Endothelial cell (in vitro differentiated cells): ENCODE measurements around the gene SIN3A. TPM values are rescaled to one million over a fixed set of nuclear protein-coding genes. Genes with fewer than 3 reads are reported as not detected.
A peak's percentile ranks its signal among the peaks of the same experiment; 100 is the strongest.
"Not testable (repeated sequence)": the region's sequence is repeated elsewhere in the genome, so short reads cannot be mapped to it uniquely, and the experiment has no call there.

Experiments used
- DNase-seq: peaks from one replicate; pipeline ENCODE4 v3.0.0; 2021; ENCODE audit warnings: low spot score
- H3K27ac Mint-ChIP-seq: one replicate; pipeline ENCODE4 v1.8.0; 2021; ENCODE audit warnings: mixed read lengths, inconsistent platforms; ENCODE audit not compliant: unreplicated experiment
- H3K27me3 Mint-ChIP-seq: one replicate; pipeline ENCODE4 v1.8.0; 2021; ENCODE audit warnings: mild to moderate bottlenecking, moderate library complexity, mixed read lengths, inconsistent platforms; ENCODE audit not compliant: unreplicated experiment
- H3K36me3 Mint-ChIP-seq: one replicate; pipeline ENCODE4 v1.8.0; 2021; ENCODE audit warnings: mild to moderate bottlenecking, low read depth, mixed read lengths, inconsistent platforms; ENCODE audit not compliant: unreplicated experiment
- H3K4me1 Mint-ChIP-seq: one replicate; pipeline ENCODE4 v1.8.0; 2021; ENCODE audit warnings: mild to moderate bottlenecking, mixed read lengths, inconsistent platforms; ENCODE audit not compliant: unreplicated experiment
- H3K4me3 Mint-ChIP-seq: one replicate; pipeline ENCODE4 v1.8.0; 2021; ENCODE audit warnings: mild to moderate bottlenecking, mixed read lengths, inconsistent platforms; ENCODE audit not compliant: unreplicated experiment
- H3K9me3 Mint-ChIP-seq: one replicate; pipeline ENCODE4 v1.8.0; 2021; ENCODE audit warnings: mixed read lengths, inconsistent platforms; ENCODE audit not compliant: unreplicated experiment
- total RNA-seq: library from RNA; stranded (reverse); fragmentation: NEBNext Ultra II Directional; extraction: Animal tissue kit (Norgen Biotek cat#: 25700); gene quantifications from one replicate; pipeline ENCODE4 v1.2.1, GENCODE V29; 2021; ENCODE audit not compliant: unreplicated experiment
- TF ChIP-seq, protein P1 (sequence below): fragments of 200-600 bp; sonication (generic); IDR thresholded peaks from one replicate; pipeline ENCODE4 v1.5.0; 2021; ENCODE audit warnings: antibody characterized with exemption; ENCODE audit not compliant: unreplicated experiment

Gene SIN3A
- total RNA-seq, 1 donor from 2014 or later, result 67.3 TPM

DNA sequence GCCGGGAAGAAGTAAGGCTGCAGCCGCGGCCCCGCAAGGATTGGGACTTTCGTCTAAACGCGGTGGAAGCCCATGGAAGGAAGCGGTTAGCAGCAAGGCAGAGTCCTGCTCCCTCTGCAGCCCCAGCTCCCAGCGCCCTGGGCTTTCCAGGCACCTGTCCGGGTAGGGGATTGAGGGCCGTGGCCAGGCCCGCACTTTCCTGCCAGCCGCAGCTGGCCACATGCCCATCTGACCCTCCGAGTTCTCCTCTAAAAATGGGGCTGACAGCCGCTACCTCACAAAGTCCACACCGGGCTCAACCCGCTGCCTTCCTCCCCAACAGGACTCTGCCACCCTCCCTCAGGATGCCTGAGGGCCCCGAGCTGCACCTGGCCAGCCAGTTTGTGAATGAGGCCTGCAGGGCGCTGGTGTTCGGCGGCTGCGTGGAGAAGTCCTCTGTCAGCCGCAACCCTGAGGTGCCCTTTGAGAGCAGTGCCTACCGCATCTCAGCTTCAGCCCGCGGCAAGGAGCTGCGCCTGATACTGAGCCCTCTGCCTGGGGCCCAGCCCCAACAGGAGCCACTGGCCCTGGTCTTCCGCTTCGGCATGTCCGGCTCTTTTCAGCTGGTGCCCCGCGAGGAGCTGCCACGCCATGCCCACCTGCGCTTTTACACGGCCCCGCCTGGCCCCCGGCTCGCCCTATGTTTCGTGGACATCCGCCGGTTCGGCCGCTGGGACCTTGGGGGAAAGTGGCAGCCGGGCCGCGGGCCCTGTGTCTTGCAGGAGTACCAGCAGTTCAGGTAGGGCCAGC is 102.7 kb downstream of the SIN3A start:
- peaks cover 9% of the 10 kb centered on the region for H3K36me3 Mint-ChIP-seq
- peak overlapping the region; percentile 94 for H3K4me3 Mint-ChIP-seq
- DNase-seq, result no peak

DNA sequence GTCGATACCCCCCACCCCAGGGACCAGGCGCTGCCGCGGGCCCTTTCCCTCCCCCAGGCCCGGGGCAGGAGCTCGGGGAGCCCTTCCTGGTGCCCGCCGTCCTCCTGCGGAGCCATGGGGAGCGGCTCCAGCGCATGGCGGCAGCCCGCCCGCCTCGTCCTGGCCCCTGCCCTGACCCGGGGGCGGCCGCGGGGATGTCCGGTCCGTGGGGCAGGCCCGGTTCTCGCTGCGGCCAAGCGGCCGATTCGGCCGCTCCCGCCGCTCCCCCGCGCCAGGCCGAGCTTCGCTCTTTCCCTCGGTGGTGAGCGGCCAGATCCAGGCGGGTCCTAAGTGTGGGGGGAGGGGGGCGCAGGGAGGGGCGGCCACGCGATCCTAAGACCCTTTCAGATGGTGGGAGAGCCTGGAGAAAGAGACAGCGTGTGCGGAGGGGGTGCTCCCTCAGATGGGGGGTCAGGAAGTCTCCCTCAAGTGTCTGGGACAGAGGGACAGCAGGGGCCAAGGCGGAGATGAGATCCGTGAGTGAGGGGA is 103.4 kb downstream of the SIN3A start:
- H3K36me3 Mint-ChIP-seq, result peaks cover 9% of the 10 kb centered on the region
- H3K9me3 Mint-ChIP-seq, result no peaks in the 10 kb centered on the region
- TF ChIP-seq, protein P1, sequence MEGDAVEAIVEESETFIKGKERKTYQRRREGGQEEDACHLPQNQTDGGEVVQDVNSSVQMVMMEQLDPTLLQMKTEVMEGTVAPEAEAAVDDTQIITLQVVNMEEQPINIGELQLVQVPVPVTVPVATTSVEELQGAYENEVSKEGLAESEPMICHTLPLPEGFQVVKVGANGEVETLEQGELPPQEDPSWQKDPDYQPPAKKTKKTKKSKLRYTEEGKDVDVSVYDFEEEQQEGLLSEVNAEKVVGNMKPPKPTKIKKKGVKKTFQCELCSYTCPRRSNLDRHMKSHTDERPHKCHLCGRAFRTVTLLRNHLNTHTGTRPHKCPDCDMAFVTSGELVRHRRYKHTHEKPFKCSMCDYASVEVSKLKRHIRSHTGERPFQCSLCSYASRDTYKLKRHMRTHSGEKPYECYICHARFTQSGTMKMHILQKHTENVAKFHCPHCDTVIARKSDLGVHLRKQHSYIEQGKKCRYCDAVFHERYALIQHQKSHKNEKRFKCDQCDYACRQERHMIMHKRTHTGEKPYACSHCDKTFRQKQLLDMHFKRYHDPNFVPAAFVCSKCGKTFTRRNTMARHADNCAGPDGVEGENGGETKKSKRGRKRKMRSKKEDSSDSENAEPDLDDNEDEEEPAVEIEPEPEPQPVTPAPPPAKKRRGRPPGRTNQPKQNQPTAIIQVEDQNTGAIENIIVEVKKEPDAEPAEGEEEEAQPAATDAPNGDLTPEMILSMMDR, result no peak
- H3K27ac Mint-ChIP-seq, result peak overlapping the region; percentile 61
- no peak for DNase-seq
- peak overlapping the region; percentile 94 for H3K4me3 Mint-ChIP-seq
- H3K27me3 Mint-ChIP-seq, result peaks cover 13% of the 10 kb centered on the region
- H3K4me1 Mint-ChIP-seq, result peaks cover 2% of the 10 kb centered on the region

More for the DNA sequence above, 102.7 kb downstream of the SIN3A start:
- TF ChIP-seq, protein P1, result no peak
- H3K9me3 Mint-ChIP-seq, result no peaks in the 10 kb centered on the region
- peaks cover 13% of the 10 kb centered on the region for H3K27me3 Mint-ChIP-seq
- H3K4me1 Mint-ChIP-seq, result peaks cover 2% of the 10 kb centered on the region
- H3K27ac Mint-ChIP-seq, result no peak overlapping the region

DNA sequence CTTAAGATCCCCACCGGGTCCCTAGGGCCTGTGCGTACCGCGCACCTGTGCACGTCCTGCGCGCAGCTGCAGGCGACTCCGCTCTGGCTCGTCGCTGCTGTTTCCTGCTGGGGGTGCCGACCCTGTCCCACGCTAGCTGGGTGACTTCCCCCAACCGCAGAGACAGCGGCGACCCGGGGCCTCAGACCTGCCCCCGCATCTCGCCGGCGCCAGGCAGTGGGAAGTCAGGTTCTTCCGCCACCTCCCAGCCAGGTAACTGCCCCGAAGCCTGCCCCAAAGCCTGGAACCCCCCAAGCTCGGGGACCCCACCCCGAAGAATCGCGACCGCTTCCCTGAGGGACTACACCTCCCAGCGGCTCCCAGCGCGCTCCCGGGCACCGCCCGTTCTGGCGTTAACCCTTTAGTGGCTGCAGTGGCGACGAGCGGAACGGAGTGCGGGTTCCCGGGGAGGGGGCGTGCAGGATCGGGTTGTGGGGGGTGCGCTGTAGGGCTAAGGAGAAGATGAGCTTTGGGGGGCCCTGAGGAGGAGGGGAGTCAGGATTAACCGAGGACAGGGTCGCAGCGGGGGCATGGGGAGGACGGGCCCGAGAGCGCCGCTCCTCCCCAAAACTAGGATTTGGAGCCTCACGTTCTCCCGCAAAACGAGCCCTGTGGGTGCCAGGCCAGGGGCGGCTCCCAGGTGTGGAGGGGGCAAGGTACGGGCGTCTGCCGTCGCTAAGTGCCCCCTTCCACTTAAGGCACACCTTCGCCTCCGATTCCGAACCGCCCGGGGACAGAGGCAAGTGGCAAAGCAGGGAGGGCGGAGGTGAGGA is 104.1 kb downstream of the SIN3A start:
- Mint-ChIP-seq H3K27me3 (peaks cover 13% of the 10 kb centered on the region), H3K9me3 (no peaks in the 10 kb centered on the region), H3K4me3 (peak overlapping the region; percentile 95), H3K27ac (peak overlapping the region; percentile 92), H3K36me3 (peaks cover 9% of the 10 kb centered on the region), H3K4me1 (peaks cover 2% of the 10 kb centered on the region)
- peak; percentile 63 for DNase-seq
- TF ChIP-seq, protein P1, result no peak

DNA sequence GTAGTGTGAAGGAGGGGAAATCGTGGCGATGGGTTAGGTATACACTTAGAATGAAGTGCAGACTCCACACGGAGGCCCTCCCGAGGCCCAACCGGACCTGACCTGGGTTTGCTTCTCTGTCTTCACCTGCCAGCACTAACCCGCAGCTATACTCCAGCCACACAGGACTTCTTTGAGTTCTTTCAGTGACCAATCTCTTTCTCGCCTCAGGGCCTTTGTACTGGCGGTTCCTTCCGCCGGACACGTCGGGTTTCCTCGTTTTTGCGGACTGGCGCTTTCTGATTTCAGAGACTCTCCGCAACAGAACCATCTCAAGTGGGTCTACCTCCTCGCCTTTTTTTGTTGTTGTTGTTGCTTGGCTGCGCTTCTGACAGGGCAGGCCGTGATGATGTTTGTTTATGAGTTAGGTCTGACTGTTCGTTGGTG is 104.7 kb downstream of the SIN3A start, which contains the start of gene NEIL1:
TSS of gene NEIL1 (plus strand) at position 244 of the 426 bp plus-strand sequence. CDS start 1,867 bp downstream, outside the sequence.
- Mint-ChIP-seq H3K4me1 (peaks cover 2% of the 10 kb centered on the region), H3K27ac (peak within 1 kb of the TSS; percentile 92), H3K4me3 (peak within 1 kb of the TSS; percentile 95), H3K27me3 (peaks cover 13% of the 10 kb centered on the region), H3K9me3 (no peaks in the 10 kb centered on the region), H3K36me3 (peaks cover 9% of the 10 kb centered on the region)
- TF ChIP-seq, protein P1, result no peak
- peak; percentile 63 for DNase-seq

DNA sequence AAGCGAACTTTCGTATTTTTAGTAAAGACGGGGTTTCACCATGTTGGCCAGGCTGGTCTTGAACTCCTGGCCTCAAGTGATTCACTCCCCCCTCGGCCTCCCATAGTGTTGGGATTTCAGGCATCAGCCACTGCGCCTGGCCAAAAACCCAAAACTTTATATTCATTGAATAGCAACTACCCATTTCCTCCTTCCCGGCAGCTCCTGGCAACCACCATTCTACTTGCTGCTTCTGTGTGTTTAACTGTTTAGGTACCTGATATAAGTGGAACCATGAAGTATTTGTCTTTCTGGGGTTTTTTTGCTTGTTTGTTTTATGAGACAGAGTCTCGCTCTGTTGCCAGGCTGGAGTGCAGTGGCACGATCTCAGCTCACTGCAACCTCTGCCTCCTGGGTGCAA is 107.5 kb downstream of the SIN3A start:
- not testable (repeated sequence) for DNase-seq, H3K4me3 Mint-ChIP-seq, H3K4me1 Mint-ChIP-seq, H3K9me3 Mint-ChIP-seq, H3K36me3 Mint-ChIP-seq
- H3K27me3 Mint-ChIP-seq, result peaks cover 12% of the 10 kb centered on the region
- H3K27ac Mint-ChIP-seq, result peak overlapping the region; percentile 61
